ENCODE data around the gene ABHD5. TPM values are rescaled to one million over a fixed set of nuclear protein-coding genes. Genes with fewer than 3 reads are reported as not detected.
"Not testable (repeated sequence)": the region's sequence is repeated elsewhere in the genome, so short reads cannot be mapped to it uniquely, and the experiment has no call there.

The ABHD5 gene
- 1 to 10 TPM; 8.6 to 9.8 TPM for total RNA-seq

DNA sequence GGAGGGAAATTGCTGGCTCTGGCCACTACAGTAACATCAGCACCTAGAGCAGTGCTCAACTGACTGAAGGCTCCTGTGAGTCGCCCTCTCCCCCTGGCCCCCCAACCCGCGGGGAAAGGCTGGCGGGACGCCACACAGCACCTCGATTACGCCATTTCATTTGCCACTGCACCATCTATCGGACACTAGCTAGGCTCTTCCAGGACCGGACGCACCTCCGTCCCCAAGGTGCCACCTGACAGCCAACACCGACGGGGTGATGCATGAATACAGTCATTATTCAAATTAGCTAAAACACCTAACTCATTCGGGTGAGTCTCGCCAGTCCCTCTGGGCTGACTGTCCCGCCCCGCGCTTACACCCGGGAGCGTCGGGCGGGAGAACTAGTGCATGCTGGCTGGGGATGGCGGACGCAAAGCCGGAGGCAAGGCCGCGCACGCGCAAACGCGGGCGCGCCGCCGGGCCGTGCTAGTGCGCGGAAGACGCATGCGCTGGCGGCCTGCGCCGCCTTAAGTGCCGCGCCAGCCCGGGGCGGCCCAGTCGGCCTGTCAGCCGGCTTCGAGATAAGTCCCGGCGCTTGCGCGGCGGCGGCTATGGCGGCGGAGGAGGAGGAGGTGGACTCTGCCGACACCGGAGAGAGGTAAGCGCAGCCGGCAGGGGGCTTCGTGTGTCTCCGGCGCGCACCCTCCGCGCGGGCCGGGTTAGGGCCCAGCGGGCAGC is at the start of gene ABHD5:
TSS of gene ABHD5 (plus strand) at position 539 of the 720 bp plus-strand sequence. CDS start at position 594, 55 bp downstream.
- ATAC-seq (peak; percentile 90), DNase-seq (peak; percentile 95)
- ChIA-PET POLR2A (no interaction called here), CTCF (interaction anchor here (0.6 kb wide), 1 partner anchor 1054 kb away, joined by 3 read pairs; no protein-coding TSS in a partner anchor)
- peaks cover 4% of the 10 kb centered on the region for H3K27me3 Mint-ChIP-seq
- peak within 1 kb of the TSS; percentile 72 for H3K4me3 Mint-ChIP-seq
- H3K27ac Mint-ChIP-seq = peak within 1 kb of the TSS; percentile 75
- no peaks in the 10 kb centered on the region for H3K9me3 Mint-ChIP-seq (ENCODE audit: low read depth)
- no peaks in the 10 kb centered on the region for H3K36me3 Mint-ChIP-seq (ENCODE audit: low read depth)
- H3K4me1 Mint-ChIP-seq = peaks cover 36% of the 10 kb centered on the region
- intact Hi-C loops (cut with DNase I, micrococcal nuclease) = loop anchor here (1.0 to 10.0 kb wide), 15 partner anchors 65 to 1284 kb away; partner anchors contain the start of genes ANO10 (in 2 of the 2), ACKR2 (in 1 of the 2), CCDC13 (in 1 of the 2) and HIGD1A (in 1 of the 2)

DNA sequence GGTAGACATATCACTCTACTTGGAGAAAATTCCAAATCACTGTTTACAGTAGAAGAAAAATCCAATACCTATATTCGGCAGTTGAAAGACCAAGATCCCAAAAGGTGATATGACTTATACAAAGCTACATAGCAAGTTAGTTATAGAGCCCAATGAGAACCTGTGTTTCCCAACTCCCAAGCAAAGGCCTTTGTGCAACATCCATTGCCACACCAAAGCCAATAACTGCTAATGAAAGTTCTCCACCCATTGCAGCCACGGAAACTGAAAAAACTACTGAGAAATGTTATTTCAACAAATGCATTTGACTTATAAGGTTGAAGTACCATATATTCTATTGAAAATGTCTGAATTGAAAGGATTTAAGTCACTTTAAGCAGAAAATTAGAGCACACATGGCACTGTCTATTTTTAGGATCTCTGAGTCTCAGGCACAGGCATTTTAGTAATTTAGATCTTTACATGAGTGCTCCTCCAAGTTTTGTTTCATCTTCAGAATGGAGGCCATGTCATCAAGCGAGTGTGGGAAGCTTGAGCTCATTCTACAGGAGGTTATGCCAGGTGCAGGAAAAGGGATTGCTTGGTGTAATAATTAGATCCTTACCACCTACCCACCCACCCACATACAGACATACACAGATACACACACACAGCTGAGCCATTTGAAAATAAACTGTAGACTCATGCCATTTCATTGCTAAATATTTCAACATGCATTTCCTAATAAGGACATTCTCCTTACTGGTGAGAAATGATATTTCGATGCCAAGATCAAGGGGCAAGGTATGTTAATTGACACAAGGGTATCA is 49.2 kb upstream of the ABHD5 start:
- no peak for ATAC-seq
- CTCF ChIA-PET = interaction anchor here (1.0 kb wide), 1 partner anchor 97 kb away, joined by 3 read pairs; no protein-coding TSS in a partner anchor
- POLR2A ChIA-PET = interaction anchor here (0.5 kb wide), 1 partner anchor 28 kb away, joined by 8 read pairs; no protein-coding TSS in a partner anchor
- Mint-ChIP-seq H3K36me3 (ENCODE audit: low read depth) (no peaks in the 10 kb centered on the region), H3K27ac (no peak overlapping the region), H3K4me3 (no peak overlapping the region), H3K27me3 (peaks cover 2% of the 10 kb centered on the region), H3K4me1 (no peaks in the 10 kb centered on the region), H3K9me3 (ENCODE audit: low read depth) (no peaks in the 10 kb centered on the region)
- intact Hi-C loops (cut with DNase I, micrococcal nuclease) = no loop called here
- no peak for DNase-seq

GRCh38 chr3:43644443-43644842 is 46.3 kb upstream of the ABHD5 start:
- POLR2A ChIA-PET = no interaction called here
- Mint-ChIP-seq H3K36me3 (ENCODE audit: low read depth) (no peaks in the 10 kb centered on the region), H3K9me3 (ENCODE audit: low read depth) (no peaks in the 10 kb centered on the region), H3K27me3 (peaks cover 2% of the 10 kb centered on the region), H3K4me3 (no peak overlapping the region), H3K4me1 (no peaks in the 10 kb centered on the region), H3K27ac (no peak overlapping the region)
- ATAC-seq (no peak), DNase-seq (no peak)
- CTCF ChIA-PET = no interaction called here
- intact Hi-C loops (cut with DNase I, micrococcal nuclease) = no loop called here

- no peaks in the 10 kb centered on the region for H3K36me3 Mint-ChIP-seq (ENCODE audit: low read depth)
- no peak for DNase-seq
- no peaks in the 10 kb centered on the region for H3K9me3 Mint-ChIP-seq (ENCODE audit: low read depth)
- no peak for ATAC-seq
- H3K4me3 Mint-ChIP-seq = no peak overlapping the region
- POLR2A ChIA-PET = no interaction called here
- no peaks in the 10 kb centered on the region for H3K4me1 Mint-ChIP-seq
- CTCF ChIA-PET = no interaction called here
- intact Hi-C loops (cut with DNase I, micrococcal nuclease) = no loop called here
- H3K27ac Mint-ChIP-seq = no peak overlapping the region
- peaks cover 9% of the 10 kb centered on the region for H3K27me3 Mint-ChIP-seq
These were observed 43.2 kb upstream of the ABHD5 start for GRCh38 chr3:43647331-43648166.

GRCh38 chr3:43648957-43649356 is 41.8 kb upstream of the ABHD5 start:
- Mint-ChIP-seq H3K27ac (no peak overlapping the region), H3K9me3 (ENCODE audit: low read depth) (no peaks in the 10 kb centered on the region), H3K27me3 (peaks cover 8% of the 10 kb centered on the region), H3K4me1 (no peaks in the 10 kb centered on the region), H3K4me3 (no peak overlapping the region), H3K36me3 (ENCODE audit: low read depth) (no peaks in the 10 kb centered on the region)
- CTCF ChIA-PET = no interaction called here
- POLR2A ChIA-PET = no interaction called here
- DNase-seq (no peak), ATAC-seq (no peak)
- intact Hi-C loops (cut with DNase I, micrococcal nuclease) = no loop called here

GRCh38 chr3:43649365-43649968 is 41.3 kb upstream of the ABHD5 start:
- ATAC-seq = no peak
- ChIA-PET CTCF (no interaction called here), POLR2A (no interaction called here)
- no peak overlapping the region for H3K27ac Mint-ChIP-seq
- no peak overlapping the region for H3K4me3 Mint-ChIP-seq
- DNase-seq = no peak
- H3K36me3 Mint-ChIP-seq (ENCODE audit: low read depth) = no peaks in the 10 kb centered on the region
- H3K9me3 Mint-ChIP-seq (ENCODE audit: low read depth) = no peaks in the 10 kb centered on the region
- peaks cover 7% of the 10 kb centered on the region for H3K27me3 Mint-ChIP-seq
- intact Hi-C loops (cut with DNase I, micrococcal nuclease) = no loop called here
- no peaks in the 10 kb centered on the region for H3K4me1 Mint-ChIP-seq

DNA sequence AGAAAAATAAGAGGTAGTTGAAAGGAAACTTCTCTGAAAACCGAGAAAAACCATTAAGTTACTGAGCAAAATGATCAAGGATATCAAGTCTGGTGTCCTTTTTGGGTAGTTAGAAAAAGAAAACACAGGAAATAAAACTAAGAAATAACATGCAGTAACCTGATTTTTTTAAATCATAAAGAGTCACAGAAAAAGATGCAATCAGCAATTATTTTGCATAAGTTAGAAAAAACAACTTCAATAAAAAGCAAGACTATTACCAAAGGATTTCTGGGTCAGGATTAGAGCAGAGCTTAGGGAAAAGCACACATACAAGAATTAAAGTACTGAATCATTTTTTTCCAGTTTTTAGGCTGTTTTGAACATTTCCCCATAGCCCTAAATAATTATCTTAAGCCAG is 40.4 kb upstream of the ABHD5 start:
- ATAC-seq = no peak
- H3K4me3 Mint-ChIP-seq = no peak overlapping the region
- no peak overlapping the region for H3K27ac Mint-ChIP-seq
- H3K27me3 Mint-ChIP-seq = peaks cover 7% of the 10 kb centered on the region
- no peaks in the 10 kb centered on the region for H3K36me3 Mint-ChIP-seq (ENCODE audit: low read depth)
- H3K4me1 Mint-ChIP-seq = no peaks in the 10 kb centered on the region
- CTCF ChIA-PET = interaction anchor here (0.7 kb wide), 1 partner anchor 119 kb away, joined by 3 read pairs; no protein-coding TSS in a partner anchor
- intact Hi-C loops (cut with DNase I, micrococcal nuclease) = no loop called here
- DNase-seq = no peak
- POLR2A ChIA-PET = no interaction called here
- no peaks in the 10 kb centered on the region for H3K9me3 Mint-ChIP-seq (ENCODE audit: low read depth)

- H3K4me1 Mint-ChIP-seq; intact Hi-C loops (cut with DNase I, micrococcal nuclease); H3K27me3 Mint-ChIP-seq; H3K27ac Mint-ChIP-seq; DNase-seq; H3K9me3 Mint-ChIP-seq (ENCODE audit: low read depth); CTCF ChIA-PET; POLR2A ChIA-PET; H3K36me3 Mint-ChIP-seq (ENCODE audit: low read depth); H3K4me3 Mint-ChIP-seq; ATAC-seq: not testable (repeated sequence)
These were observed 34.3 kb upstream of the ABHD5 start for GRCh38 chr3:43656390-43656789.

DNA sequence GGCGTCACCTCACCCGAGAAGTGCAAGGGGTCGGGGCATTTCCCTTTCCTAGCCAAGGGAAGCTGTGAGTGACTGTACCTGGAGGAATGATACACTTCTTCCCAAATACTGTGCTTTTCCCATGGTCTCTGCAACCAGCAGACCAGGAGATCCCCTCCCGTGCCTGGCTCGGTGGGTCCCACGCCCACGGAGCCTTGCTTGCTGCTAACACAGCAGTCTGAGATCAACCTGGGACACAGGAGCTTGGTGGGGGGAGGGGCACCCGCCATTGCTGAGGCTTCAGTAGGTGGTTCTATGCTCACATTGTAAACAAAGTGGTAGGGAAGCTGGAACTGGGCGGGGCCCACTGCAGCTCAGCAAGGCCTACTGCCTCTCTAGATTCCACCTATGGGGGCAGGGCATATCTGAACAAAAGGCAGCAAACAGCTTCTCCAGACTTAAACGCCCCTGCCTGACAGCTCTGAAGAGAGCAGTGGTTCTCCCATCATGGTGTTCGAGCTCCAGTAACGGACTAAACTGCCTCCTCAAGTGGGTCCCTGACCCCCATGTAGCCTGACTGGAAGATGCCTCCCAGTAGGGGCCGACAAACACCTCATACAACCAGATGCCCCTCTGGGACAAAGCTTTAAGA is 31.4 kb upstream of the ABHD5 start:
- Mint-ChIP-seq H3K27me3 (peaks cover 4% of the 10 kb centered on the region), H3K27ac (no peak overlapping the region), H3K4me1 (no peaks in the 10 kb centered on the region), H3K9me3 (ENCODE audit: low read depth) (no peaks in the 10 kb centered on the region), H3K36me3 (ENCODE audit: low read depth) (no peaks in the 10 kb centered on the region), H3K4me3 (no peak overlapping the region)
- CTCF ChIA-PET = no interaction called here
- ATAC-seq (no peak), DNase-seq (no peak)
- POLR2A ChIA-PET = no interaction called here
- intact Hi-C loops (cut with DNase I, micrococcal nuclease) = no loop called here

DNA sequence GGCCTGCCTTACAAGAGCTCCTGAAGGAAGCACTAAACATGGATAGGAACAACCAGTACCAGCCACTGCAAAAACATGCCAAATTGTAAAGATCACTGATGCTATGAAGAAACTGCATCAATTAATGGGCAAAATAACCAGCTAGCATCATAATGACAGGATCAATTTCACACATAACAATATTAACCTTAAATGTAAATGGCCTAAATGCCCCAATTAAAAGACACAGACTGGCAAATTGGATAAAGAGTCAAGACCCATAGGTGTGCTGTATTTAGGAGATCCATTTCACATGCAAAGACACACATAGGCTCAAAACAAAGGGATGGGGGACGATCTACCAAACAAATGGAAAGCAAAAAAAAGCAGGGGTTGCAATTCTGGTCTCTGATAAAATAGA is 29.4 kb upstream of the ABHD5 start:
- DNase-seq; H3K4me1 Mint-ChIP-seq; POLR2A ChIA-PET; H3K36me3 Mint-ChIP-seq (ENCODE audit: low read depth); H3K4me3 Mint-ChIP-seq; H3K27me3 Mint-ChIP-seq; intact Hi-C loops (cut with DNase I, micrococcal nuclease); ATAC-seq; H3K9me3 Mint-ChIP-seq (ENCODE audit: low read depth); H3K27ac Mint-ChIP-seq: not testable (repeated sequence)
- CTCF ChIA-PET = interaction anchor here (0.6 kb wide), 1 partner anchor 34 kb away, joined by 3 read pairs; no protein-coding TSS in a partner anchor

DNA sequence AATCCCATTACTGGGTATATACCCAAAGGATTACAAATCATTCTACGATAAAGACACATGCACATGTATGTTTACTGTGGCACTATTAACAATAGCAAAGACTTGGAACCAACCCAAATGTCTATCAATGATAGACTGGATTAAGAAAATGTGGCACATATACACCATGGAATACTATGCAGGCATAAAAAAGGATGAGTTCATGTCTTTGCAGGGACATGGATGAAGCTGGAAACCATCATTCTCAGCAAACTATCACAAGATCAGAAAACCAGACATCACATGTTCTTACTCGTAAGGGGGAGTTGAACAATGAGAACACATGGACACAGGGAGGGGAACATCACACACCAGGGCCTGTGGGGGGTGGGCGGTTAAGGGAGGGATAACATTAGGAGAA is 25.7 kb upstream of the ABHD5 start:
- H3K4me3 Mint-ChIP-seq; H3K27ac Mint-ChIP-seq; POLR2A ChIA-PET; H3K36me3 Mint-ChIP-seq (ENCODE audit: low read depth); H3K9me3 Mint-ChIP-seq (ENCODE audit: low read depth); DNase-seq; ATAC-seq; intact Hi-C loops (cut with DNase I, micrococcal nuclease); CTCF ChIA-PET; H3K4me1 Mint-ChIP-seq: not testable (repeated sequence)
- H3K27me3 Mint-ChIP-seq = peaks cover 13% of the 10 kb centered on the region
